ENCODE measurements around the gene CARS1. TPM values are rescaled to one million over a fixed set of nuclear protein-coding genes. Genes with fewer than 3 reads are reported as not detected.

The CARS1 gene
- total RNA-seq, 6 experiments from 2014 or later: 51.2 to 64.3 (median 56.1) TPM

DNA sequence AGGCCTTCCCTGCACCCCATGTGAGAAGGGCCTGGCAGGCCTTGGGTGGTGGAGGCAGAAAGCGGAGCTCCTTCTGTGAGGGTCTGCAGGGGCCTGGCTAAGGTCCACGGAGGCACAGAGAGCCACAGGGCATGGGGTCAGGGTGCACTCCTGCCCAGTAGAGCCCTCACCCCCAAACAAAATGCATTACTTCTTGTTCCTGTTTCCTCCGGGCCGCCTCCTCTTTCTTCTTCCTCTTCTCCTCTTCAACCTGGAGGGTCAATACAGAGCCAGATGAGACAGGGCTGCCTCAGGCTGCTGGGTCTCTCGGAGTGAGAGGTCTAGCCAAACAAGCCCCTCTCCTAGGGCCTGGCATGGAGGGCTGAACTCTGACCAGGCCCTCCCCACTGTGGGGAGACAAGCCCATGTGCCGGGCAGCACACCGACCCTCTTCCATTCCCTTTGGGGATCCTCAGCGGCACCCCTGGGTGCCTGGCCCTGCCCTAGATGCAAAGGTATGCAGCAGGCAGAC is 54.8 kb downstream of the CARS1 start:
- DNase-seq: no peak
- Mint-ChIP-seq H3K4me3 (no peak overlapping the region), H3K9me3 (no peaks in the 10 kb centered on the region), H3K4me1 (ENCODE audit: low read depth) (peaks cover 13% of the 10 kb centered on the region), H3K27ac (no peak overlapping the region), H3K27me3 (ENCODE audit: insufficient read depth) (peaks cover 6% of the 10 kb centered on the region), H3K36me3 (ENCODE audit: low read depth) (peaks cover 16% of the 10 kb centered on the region)
- TF ChIP-seq CTCF (IDR thresholded peaks at IDR 0.05): no peak

DNA sequence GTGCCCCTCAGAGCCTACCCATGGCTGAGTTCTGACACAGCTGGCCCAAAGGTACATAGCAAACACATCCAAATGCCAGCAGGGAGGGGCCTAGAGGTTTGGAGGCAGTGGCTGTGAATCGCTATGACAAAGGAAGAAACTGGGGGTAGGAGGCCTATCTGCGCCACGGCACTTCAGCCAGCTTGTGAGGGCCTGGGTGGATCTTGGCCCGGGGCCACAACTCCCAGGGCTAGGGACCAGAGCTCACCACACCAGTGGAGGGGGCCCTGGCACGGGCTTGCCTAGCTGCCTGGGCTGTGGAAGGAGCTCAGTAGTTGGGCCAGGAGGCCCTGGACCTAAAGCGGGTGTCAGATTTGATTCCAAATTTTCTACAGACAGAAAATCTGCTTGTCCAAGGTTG is 55.7 kb downstream of the CARS1 start:
- no peak overlapping the region for H3K27ac Mint-ChIP-seq
- H3K9me3 Mint-ChIP-seq: no peaks in the 10 kb centered on the region
- TF ChIP-seq CTCF (IDR thresholded peaks at IDR 0.05): no peak
- peaks cover 16% of the 10 kb centered on the region for H3K36me3 Mint-ChIP-seq (ENCODE audit: low read depth)
- no peak overlapping the region for H3K4me3 Mint-ChIP-seq
- H3K27me3 Mint-ChIP-seq (ENCODE audit: insufficient read depth): peaks cover 6% of the 10 kb centered on the region
- H3K4me1 Mint-ChIP-seq (ENCODE audit: low read depth): peaks cover 13% of the 10 kb centered on the region
- DNase-seq: no peak

DNA sequence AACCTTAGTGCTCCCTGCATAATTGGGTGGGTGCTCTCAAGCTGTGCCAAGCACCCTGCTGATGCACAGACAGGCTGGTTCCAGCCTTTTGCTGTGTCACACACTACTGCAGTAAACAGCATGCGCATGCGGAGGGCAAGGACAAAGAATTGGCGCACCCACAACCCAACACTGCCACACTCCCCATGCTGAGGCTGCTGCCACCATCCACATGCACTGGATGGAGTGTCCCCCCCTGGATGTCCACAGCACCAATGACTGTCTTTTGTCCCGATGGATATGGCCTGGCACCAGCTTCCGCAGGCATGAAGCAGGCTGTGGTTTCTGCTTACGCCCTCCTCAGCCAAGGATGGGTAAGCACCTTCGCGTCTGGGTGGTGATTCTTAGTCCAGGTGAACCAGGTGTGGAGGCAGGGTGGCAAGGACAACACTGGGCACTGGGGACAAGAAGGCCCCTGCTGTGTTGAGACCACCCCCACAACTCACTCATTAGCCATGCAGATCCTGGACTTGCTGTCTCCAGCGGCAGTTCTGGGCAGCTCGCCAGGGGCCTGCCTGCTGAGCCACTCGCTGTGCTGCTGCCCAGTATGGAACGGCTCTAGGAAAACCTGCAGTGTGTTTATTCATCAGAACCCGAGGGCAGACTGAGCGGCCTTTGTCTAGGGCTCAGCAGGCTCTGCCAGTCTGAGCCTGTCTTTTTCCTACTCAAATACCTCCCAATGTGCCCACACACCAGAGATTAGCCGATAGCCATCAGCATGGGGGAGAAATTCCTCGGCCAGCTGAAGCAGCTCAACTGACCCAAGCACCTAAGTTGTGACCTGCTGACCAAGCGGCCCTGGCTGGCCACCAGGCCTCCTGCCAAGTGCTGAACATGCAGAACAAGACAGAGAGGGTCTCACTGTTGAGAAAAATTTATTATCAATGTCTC is 56.9 kb downstream of the CARS1 start:
- TF ChIP-seq CTCF (IDR thresholded peaks at IDR 0.05): no peak
- Mint-ChIP-seq H3K27ac (no peak overlapping the region), H3K27me3 (ENCODE audit: insufficient read depth) (peaks cover 5% of the 10 kb centered on the region), H3K9me3 (no peaks in the 10 kb centered on the region), H3K4me1 (ENCODE audit: low read depth) (peaks cover 13% of the 10 kb centered on the region), H3K4me3 (no peak overlapping the region), H3K36me3 (ENCODE audit: low read depth) (peaks cover 11% of the 10 kb centered on the region)
- no peak for DNase-seq

- Mint-ChIP-seq H3K4me3 (no peak overlapping the region), H3K4me1 (ENCODE audit: low read depth) (peaks cover 13% of the 10 kb centered on the region), H3K36me3 (ENCODE audit: low read depth) (peaks cover 11% of the 10 kb centered on the region), H3K9me3 (no peaks in the 10 kb centered on the region), H3K27ac (no peak overlapping the region), H3K27me3 (ENCODE audit: insufficient read depth) (peaks cover 4% of the 10 kb centered on the region)
- no peak for TF ChIP-seq CTCF (IDR thresholded peaks at IDR 0.05)
- no peak for DNase-seq
Measured at GRCh38 chr11:2999464-2999998, 57.7 kb downstream of the CARS1 start.

DNA sequence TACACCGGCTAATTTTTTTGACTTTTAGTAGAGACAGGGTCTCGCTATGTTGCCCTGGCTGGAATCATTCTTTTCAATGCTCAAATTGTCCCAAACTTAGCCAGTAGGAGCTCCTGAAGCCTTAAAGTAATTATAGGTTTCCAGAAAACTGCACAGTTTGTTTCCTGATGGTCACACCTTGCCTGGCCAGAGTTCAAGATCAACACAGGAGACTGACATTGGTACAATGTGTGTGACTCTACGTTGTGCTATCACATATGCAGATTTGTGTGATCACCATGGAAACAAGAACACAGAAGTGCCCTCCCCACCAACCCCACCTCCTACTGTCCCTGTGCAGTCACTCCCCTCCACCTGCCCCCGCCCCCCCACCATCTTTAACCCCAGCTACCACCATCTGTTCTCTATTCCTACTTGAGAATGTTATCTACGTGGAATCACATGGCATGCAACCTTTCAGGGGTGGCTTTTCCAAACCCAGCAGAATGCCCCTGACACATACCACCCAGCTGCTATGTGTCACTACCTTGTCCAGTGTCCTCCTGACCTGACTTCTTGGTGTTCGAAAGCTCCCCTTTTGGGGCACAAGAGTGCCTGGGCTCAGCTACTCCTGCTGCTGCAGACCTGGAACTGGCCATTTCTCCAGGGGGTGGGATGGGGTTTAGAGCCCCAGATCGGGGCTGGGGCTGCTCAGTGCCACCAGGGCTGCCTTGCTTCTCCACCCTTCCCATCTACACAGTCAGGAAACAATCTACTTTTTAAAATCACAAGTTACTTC is 59.0 kb downstream of the CARS1 start:
- peaks cover 11% of the 10 kb centered on the region for H3K36me3 Mint-ChIP-seq (ENCODE audit: low read depth)
- H3K27me3 Mint-ChIP-seq (ENCODE audit: insufficient read depth): peaks cover 4% of the 10 kb centered on the region
- H3K4me1 Mint-ChIP-seq (ENCODE audit: low read depth): peaks cover 6% of the 10 kb centered on the region
- no peaks in the 10 kb centered on the region for H3K9me3 Mint-ChIP-seq
- H3K4me3 Mint-ChIP-seq: no peak overlapping the region
- TF ChIP-seq CTCF (IDR thresholded peaks at IDR 0.05): no peak
- no peak overlapping the region for H3K27ac Mint-ChIP-seq
- no peak for DNase-seq
